ENCODE measurements around the gene MFSD2A. TPM values are rescaled to one million over a fixed set of nuclear protein-coding genes. Genes with fewer than 3 reads are reported as not detected.

MFSD2A gene
- total RNA-seq, 1 donor from 2014 or later = 0.22 TPM

DNA sequence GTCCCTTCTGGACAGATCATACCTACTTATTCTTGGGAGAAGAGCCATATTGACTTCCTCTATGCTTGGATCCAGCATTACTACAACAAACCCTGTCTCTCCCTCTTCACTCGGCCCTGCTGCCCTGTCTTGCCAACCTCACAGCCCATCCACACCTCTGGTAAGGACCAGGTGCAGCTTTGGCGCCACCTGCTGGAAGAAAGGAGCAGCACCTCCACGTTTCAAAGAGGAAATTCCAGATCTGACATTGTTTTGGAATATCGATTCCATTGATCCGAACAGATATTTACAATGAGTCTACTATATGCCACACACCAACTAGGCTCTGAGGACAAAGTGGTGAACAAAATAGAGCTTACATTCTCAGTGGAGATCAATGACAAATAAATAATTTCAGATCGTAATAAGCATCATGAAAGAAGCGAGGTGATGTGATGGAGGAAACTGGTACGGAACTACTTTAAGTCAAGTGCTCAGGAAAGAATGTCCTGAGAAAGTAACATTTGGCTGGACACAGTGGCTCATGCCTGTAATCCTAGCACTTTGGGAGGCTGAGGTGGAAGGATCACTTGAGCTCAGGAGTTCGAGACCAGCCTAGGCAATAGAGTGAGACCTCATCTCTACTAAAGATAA is 18.7 kb downstream of the MFSD2A start:
- peak; percentile 96 for TF ChIP-seq CTCF (IDR thresholded peaks at IDR 0.05; ENCODE audit: borderline replicate concordance)

GRCh38 chr1:39976732-39977131 is 21.8 kb downstream of the MFSD2A start:
- Histone ChIP-seq H3K27me3 (ENCODE audit: low read depth) (peaks cover 5% of the 10 kb centered on the region), H3K36me3 (no peaks in the 10 kb centered on the region), H3K4me1 (no peaks in the 10 kb centered on the region), H3K27ac (replicated peaks) (no peak overlapping the region), H3K9me3 (replicated peaks) (no peaks in the 10 kb centered on the region), H3K4me3 (no peak overlapping the region)
- DNase-seq = no peak
- intact Hi-C loops (cut with micrococcal nuclease) = no loop called here
- TF ChIP-seq CTCF (IDR thresholded peaks at IDR 0.05; ENCODE audit: borderline replicate concordance) = no peak

More for the DNA sequence above, 18.7 kb downstream of the MFSD2A start:
- Histone ChIP-seq H3K27me3 (ENCODE audit: low read depth) (peaks cover 5% of the 10 kb centered on the region), H3K27ac (replicated peaks) (no peak overlapping the region), H3K36me3 (no peaks in the 10 kb centered on the region), H3K9me3 (replicated peaks) (no peaks in the 10 kb centered on the region), H3K4me1 (no peaks in the 10 kb centered on the region), H3K4me3 (no peak overlapping the region)
- peak; percentile 64 for DNase-seq
- intact Hi-C loops (cut with micrococcal nuclease) = loop anchor here (5.0 kb wide), 1 partner anchor 156 kb away; no protein-coding TSS in a partner anchor

DNA sequence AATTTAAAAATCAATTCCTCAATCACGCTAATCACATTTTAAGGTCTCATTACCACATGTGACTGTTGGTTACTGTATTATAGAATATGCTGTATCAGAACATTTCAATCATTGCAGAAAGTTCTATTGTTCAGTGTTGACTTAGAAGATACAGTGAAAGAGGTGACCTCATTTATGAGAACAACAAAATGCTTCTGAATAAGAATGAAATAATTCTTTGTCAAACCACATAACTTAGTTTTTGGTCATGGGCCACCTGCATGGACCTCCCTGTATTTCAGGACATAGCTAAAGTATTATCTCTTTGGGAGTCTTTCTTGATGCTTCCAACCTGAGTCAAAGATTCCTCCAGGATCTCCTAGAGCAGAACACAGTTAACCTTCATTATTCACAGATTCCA is 22.3 kb downstream of the MFSD2A start:
- Histone ChIP-seq H3K27me3 (ENCODE audit: low read depth) (peaks cover 5% of the 10 kb centered on the region), H3K4me3 (no peak overlapping the region), H3K36me3 (no peaks in the 10 kb centered on the region), H3K4me1 (no peaks in the 10 kb centered on the region), H3K27ac (replicated peaks) (no peak overlapping the region), H3K9me3 (replicated peaks) (no peaks in the 10 kb centered on the region)
- intact Hi-C loops (cut with micrococcal nuclease) = no loop called here
- no peak for TF ChIP-seq CTCF (IDR thresholded peaks at IDR 0.05; ENCODE audit: borderline replicate concordance)
- DNase-seq = no peak

DNA sequence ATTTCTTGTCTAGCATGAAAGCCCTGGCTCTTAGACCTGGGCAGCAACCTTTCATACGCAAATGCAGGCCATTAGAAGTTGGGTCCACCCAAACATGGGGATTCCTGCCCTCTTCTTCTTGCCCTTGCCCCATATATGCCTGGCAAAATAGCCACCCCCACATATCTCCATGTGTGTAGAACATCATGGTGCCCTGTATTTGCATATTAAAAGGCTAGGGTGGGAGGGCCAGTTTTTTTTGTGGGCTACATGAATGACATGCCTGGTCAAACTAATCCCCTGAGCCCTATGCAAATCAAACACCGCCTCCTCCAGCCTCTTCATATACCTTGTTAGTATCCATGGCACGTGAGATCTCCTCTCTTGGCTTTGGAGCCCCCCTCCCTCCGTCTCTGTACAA is 24.7 kb downstream of the MFSD2A start:
- DNase-seq = no peak
- no peaks in the 10 kb centered on the region for H3K36me3 ChIP-seq
- intact Hi-C loops (cut with micrococcal nuclease) = no loop called here
- no peaks in the 10 kb centered on the region for H3K4me1 ChIP-seq
- H3K9me3 ChIP-seq (replicated peaks) = no peaks in the 10 kb centered on the region
- H3K4me3 ChIP-seq = no peak overlapping the region
- no peak for TF ChIP-seq CTCF (IDR thresholded peaks at IDR 0.05; ENCODE audit: borderline replicate concordance)
- no peaks in the 10 kb centered on the region for H3K27me3 ChIP-seq (ENCODE audit: low read depth)
- no peak overlapping the region for H3K27ac ChIP-seq (replicated peaks)

DNA sequence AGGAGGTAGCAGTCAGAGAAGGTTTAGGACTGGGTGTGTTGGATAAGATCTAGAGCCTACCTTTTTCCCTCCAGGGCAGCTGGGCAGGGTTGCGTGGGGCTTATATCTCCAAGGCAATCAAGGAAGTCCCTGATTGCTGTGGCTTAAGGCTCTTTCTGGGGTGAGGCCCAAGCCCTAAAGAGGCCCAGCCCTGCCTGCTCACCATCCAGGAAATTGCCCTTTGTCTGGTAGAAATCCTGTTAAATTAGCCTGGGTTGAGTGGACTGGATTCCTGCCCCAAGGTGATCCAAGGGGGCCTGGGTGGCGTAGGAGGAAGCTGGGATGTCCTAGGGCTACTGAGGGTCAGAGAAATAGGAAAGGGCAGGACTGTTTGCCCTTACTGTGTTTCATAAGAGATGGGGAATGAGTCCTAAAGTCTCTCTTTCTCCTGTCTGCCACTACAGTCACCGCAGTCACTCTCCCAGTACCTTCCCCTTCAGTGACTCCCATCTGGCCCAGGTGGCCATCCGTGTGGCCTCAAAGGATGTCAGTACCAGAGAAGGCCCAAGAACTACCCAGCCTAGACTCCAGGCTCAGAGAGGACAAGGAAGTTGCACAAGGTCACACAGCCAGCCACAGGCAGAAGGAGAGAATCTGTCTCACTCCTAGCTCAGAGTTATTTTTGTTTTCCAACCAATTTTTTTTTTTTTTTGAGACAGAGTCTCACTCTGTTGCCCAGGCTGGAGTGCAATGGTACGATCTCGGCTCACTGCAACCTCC is 25.8 kb downstream of the MFSD2A start:
- Histone ChIP-seq H3K27ac (replicated peaks) (no peak overlapping the region), H3K9me3 (replicated peaks) (no peaks in the 10 kb centered on the region), H3K4me3 (no peak overlapping the region), H3K27me3 (ENCODE audit: low read depth) (no peaks in the 10 kb centered on the region), H3K4me1 (no peaks in the 10 kb centered on the region), H3K36me3 (no peaks in the 10 kb centered on the region)
- DNase-seq = no peak
- TF ChIP-seq CTCF (IDR thresholded peaks at IDR 0.05; ENCODE audit: borderline replicate concordance) = no peak
- intact Hi-C loops (cut with micrococcal nuclease) = no loop called here
